ENCODE measurements around the gene PPFIA3.

DNA sequence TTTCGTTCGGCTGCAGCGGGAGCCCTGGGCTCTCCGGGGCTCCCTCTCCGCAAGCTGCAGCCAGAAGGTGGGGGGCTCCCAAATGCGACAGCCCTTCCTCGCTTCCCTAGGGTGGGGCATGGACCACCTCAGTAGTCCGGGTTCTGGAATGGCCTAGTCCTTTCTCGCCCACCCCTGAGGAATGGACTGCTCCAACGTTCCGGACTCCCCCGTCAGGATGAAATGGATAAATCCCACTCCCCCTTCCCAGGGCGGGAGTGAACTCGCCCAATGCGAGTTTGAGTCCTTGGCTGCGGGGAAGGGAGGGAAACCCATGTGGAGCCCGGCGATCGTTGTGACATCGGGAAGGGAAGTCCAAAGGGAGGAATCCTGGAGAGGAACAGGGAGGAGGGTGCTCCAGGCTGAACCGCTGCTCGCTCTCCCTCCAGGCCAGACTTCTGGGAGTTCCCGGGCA, 30.3 kb downstream of the PPFIA3 start:
- TF ChIP-seq, protein P1, sequence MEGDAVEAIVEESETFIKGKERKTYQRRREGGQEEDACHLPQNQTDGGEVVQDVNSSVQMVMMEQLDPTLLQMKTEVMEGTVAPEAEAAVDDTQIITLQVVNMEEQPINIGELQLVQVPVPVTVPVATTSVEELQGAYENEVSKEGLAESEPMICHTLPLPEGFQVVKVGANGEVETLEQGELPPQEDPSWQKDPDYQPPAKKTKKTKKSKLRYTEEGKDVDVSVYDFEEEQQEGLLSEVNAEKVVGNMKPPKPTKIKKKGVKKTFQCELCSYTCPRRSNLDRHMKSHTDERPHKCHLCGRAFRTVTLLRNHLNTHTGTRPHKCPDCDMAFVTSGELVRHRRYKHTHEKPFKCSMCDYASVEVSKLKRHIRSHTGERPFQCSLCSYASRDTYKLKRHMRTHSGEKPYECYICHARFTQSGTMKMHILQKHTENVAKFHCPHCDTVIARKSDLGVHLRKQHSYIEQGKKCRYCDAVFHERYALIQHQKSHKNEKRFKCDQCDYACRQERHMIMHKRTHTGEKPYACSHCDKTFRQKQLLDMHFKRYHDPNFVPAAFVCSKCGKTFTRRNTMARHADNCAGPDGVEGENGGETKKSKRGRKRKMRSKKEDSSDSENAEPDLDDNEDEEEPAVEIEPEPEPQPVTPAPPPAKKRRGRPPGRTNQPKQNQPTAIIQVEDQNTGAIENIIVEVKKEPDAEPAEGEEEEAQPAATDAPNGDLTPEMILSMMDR (conservative IDR thresholded peaks at IDR 0.05; ENCODE audit: low read depth, low read length) = no peak
- TF ChIP-seq CEBPB (IDR thresholded peaks at IDR 0.05; ENCODE audit: low read depth, low read length) (no peak), POLR2A (IDR thresholded peaks at IDR 0.05; ENCODE audit: low read depth, low read length) (no peak), RAD21 (IDR thresholded peaks at IDR 0.05; ENCODE audit: low read length) (no peak), CHD1 (IDR thresholded peaks at IDR 0.05; ENCODE audit: low read depth, low read length) (peak; percentile 98; the same call in 1 of the 2 replicates)
- TF ChIP-seq, protein P2, sequence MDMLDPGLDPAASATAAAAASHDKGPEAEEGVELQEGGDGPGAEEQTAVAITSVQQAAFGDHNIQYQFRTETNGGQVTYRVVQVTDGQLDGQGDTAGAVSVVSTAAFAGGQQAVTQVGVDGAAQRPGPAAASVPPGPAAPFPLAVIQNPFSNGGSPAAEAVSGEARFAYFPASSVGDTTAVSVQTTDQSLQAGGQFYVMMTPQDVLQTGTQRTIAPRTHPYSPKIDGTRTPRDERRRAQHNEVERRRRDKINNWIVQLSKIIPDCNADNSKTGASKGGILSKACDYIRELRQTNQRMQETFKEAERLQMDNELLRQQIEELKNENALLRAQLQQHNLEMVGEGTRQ (IDR thresholded peaks at IDR 0.05; ENCODE audit: low read depth, low read length) = no peak
